Mononuclear cell (primary cell): ENCODE results near the gene MORN1. TPM values are rescaled to one million over a fixed set of nuclear protein-coding genes. Genes with fewer than 3 reads are reported as not detected.

Source experiments
- H3K27me3 ChIP-seq: 2 replicates; pipeline ENCODE4 v1.6.0; 2011; ENCODE audit warnings: low read length, control low read depth; ENCODE audit not compliant: insufficient read depth
- H3K4me1 ChIP-seq: 2 replicates; pipeline ENCODE4 v1.5.1; 2011; ENCODE audit warnings: mild to moderate bottlenecking, low read length, control low read depth; ENCODE audit not compliant: insufficient read depth
- H3K4me3 ChIP-seq: 2 replicates; pipeline ENCODE4 v1.5.1; 2011; ENCODE audit warnings: mild to moderate bottlenecking, low read length, moderate library complexity
- H3K9me3 ChIP-seq: 2 replicates; pipeline ENCODE4 v1.5.1; 2011; ENCODE audit warnings: low read depth, mild to moderate bottlenecking, control low read depth, low read length
- total RNA-seq: library from RNA; depleted of rRNA; stranded (reverse); fragments of >200 nt; gene quantifications from one replicate; pipeline ENCODE4 v1.2.3, GENCODE V29; 2012

MORN1 gene
- total RNA-seq, 1 donor: 4.2 TPM

- H3K9me3 ChIP-seq: no peaks in the 10 kb centered on the region
- no peak overlapping the region for H3K4me3 ChIP-seq
- peaks cover 7% of the 10 kb centered on the region for H3K4me1 ChIP-seq
- no peaks in the 10 kb centered on the region for H3K27me3 ChIP-seq
Observed at GRCh38 chr1:2378956-2379732, 12.2 kb downstream of the MORN1 start.

- peaks cover 7% of the 10 kb centered on the region for H3K4me1 ChIP-seq
- no peak overlapping the region for H3K4me3 ChIP-seq
- H3K27me3 ChIP-seq: no peaks in the 10 kb centered on the region
- H3K9me3 ChIP-seq: no peaks in the 10 kb centered on the region
Observed at GRCh38 chr1:2378441-2378851, 12.9 kb downstream of the MORN1 start.

- no peaks in the 10 kb centered on the region for H3K9me3 ChIP-seq
- no peak overlapping the region for H3K4me3 ChIP-seq
- H3K4me1 ChIP-seq: peaks cover 7% of the 10 kb centered on the region
- H3K27me3 ChIP-seq: no peaks in the 10 kb centered on the region
Observed at GRCh38 chr1:2377751-2378440, 13.5 kb downstream of the MORN1 start.

- Histone ChIP-seq H3K4me1 (peaks cover 6% of the 10 kb centered on the region), H3K4me3 (no peak overlapping the region), H3K9me3 (no peaks in the 10 kb centered on the region), H3K27me3 (no peaks in the 10 kb centered on the region)
Observed at GRCh38 chr1:2376931-2377672, 14.3 kb downstream of the MORN1 start.

GRCh38 chr1:2376261-2376741 lies 15.1 kb downstream of the MORN1 start:
- Histone ChIP-seq H3K4me3 (no peak overlapping the region), H3K9me3 (no peaks in the 10 kb centered on the region), H3K27me3 (no peaks in the 10 kb centered on the region), H3K4me1 (no peaks in the 10 kb centered on the region)

- no peaks in the 10 kb centered on the region for H3K4me1 ChIP-seq
- no peak overlapping the region for H3K4me3 ChIP-seq
- H3K27me3 ChIP-seq: no peaks in the 10 kb centered on the region
Observed at GRCh38 chr1:2375923-2376260, 15.5 kb downstream of the MORN1 start.

GRCh38 chr1:2375246-2375922 lies 16.0 kb downstream of the MORN1 start:
- no peaks in the 10 kb centered on the region for H3K27me3 ChIP-seq
- H3K4me1 ChIP-seq: no peaks in the 10 kb centered on the region
- no peaks in the 10 kb centered on the region for H3K9me3 ChIP-seq
- no peak overlapping the region for H3K4me3 ChIP-seq

More at GRCh38 chr1:2375923-2376260, 15.5 kb downstream of the MORN1 start:
- no peaks in the 10 kb centered on the region for H3K9me3 ChIP-seq

- H3K4me1 ChIP-seq: no peaks in the 10 kb centered on the region
- no peaks in the 10 kb centered on the region for H3K9me3 ChIP-seq
- H3K4me3 ChIP-seq: no peak overlapping the region
- H3K27me3 ChIP-seq: no peaks in the 10 kb centered on the region
Observed at GRCh38 chr1:2374252-2375155, 16.9 kb downstream of the MORN1 start.

- Histone ChIP-seq H3K4me1 (no peaks in the 10 kb centered on the region), H3K27me3 (no peaks in the 10 kb centered on the region), H3K4me3 (no peak overlapping the region), H3K9me3 (no peaks in the 10 kb centered on the region)
Observed at GRCh38 chr1:2373551-2374251, 17.7 kb downstream of the MORN1 start.

GRCh38 chr1:2372551-2373490 lies 18.5 kb downstream of the MORN1 start:
- H3K4me1 ChIP-seq: no peaks in the 10 kb centered on the region
- H3K4me3 ChIP-seq: no peak overlapping the region
- no peaks in the 10 kb centered on the region for H3K27me3 ChIP-seq
- no peaks in the 10 kb centered on the region for H3K9me3 ChIP-seq

- H3K9me3 ChIP-seq: no peaks in the 10 kb centered on the region
Observed at GRCh38 chr1:2368053-2368744, 23.2 kb downstream of the MORN1 start.

GRCh38 chr1:2363847-2364513 lies 27.4 kb downstream of the MORN1 start:
- no peak overlapping the region for H3K4me3 ChIP-seq

More at GRCh38 chr1:2368053-2368744, 23.2 kb downstream of the MORN1 start:
- H3K4me1 ChIP-seq: no peaks in the 10 kb centered on the region
- no peaks in the 10 kb centered on the region for H3K27me3 ChIP-seq
- H3K4me3 ChIP-seq: no peak overlapping the region

More at GRCh38 chr1:2363847-2364513, 27.4 kb downstream of the MORN1 start:
- no peaks in the 10 kb centered on the region for H3K27me3 ChIP-seq
- H3K9me3 ChIP-seq: no peaks in the 10 kb centered on the region
- no peaks in the 10 kb centered on the region for H3K4me1 ChIP-seq
